Neutrophil (primary cell): ENCODE data around the gene SLC2A9.
A peak's percentile ranks its signal among the peaks of the same experiment; 100 is the strongest.

Experiments
- H3K27ac ChIP-seq: fragments of 200-600 bp; sonication (generic); 2 replicates; pipeline ENCODE4 v1.5.1; 2016; ENCODE audit warnings: mild to moderate bottlenecking, moderate library complexity
- H3K27me3 ChIP-seq: fragments of 200-600 bp; sonication (generic); 2 replicates; pipeline ENCODE4 v1.6.0; 2016; ENCODE audit warnings: mild to moderate bottlenecking
- H3K36me3 ChIP-seq: fragments of 200-600 bp; sonication (generic); 2 replicates; pipeline ENCODE4 v1.5.1; 2017
- H3K4me1 ChIP-seq, 2 experiments: fragments of 200-600 bp in 1 of 2; sonication (generic) in 1 of 2; 1 replicate in 1 of 2; 2 replicates in 1 of 2; pipeline versions ENCODE4 v1.5.1 to v1.6.1; 2013 to 2016; ENCODE audit warnings: low read depth in 1 of 2, low read length in 1 of 2, mild to moderate bottlenecking in 1 of 2, moderate library complexity in 1 of 2; ENCODE audit not compliant: control insufficient read depth in 1 of 2, insufficient read depth in 1 of 2
- H3K4me3 ChIP-seq, 2 experiments: fragments of 200-600 bp in 1 of 2; sonication (generic) in 1 of 2; 1 replicate in 1 of 2; 2 replicates in 1 of 2; pipeline ENCODE4 v1.5.1; 2013 to 2016; ENCODE audit warnings: low read depth in 1 of 2, low read length in 1 of 2, mild to moderate bottlenecking in 1 of 2, moderate library complexity in 1 of 2
- H3K9me3 ChIP-seq: fragments of 200-600 bp; sonication (generic); 2 replicates; pipeline ENCODE4 v1.5.1; 2016
- CTCF ChIP-seq: fragments of 200-600 bp; sonication (generic); IDR thresholded peaks from 2 replicates; pipeline ENCODE4 v1.5.1; 2016; ENCODE audit warnings: antibody characterized with exemption

The SLC2A9 gene

GRCh38 chr4:10020871-10021652 is at the start of gene SLC2A9:
Gene SLC2A9 (minus strand): TSS chr4:10021497. CDS start chr4:10021429, 68 bp downstream.
- no peak within 1 kb of the TSS for H3K4me3 ChIP-seq
- no peak within 1 kb of the TSS for H3K27ac ChIP-seq
- H3K36me3 ChIP-seq = no peaks in the 10 kb centered on the region
- H3K4me1 ChIP-seq = peaks cover 43 to 47% of the 10 kb centered on the region in 2 experiments
- no peaks in the 10 kb centered on the region for H3K9me3 ChIP-seq
- no peak for TF ChIP-seq CTCF
- H3K27me3 ChIP-seq = no peaks in the 10 kb centered on the region

- Histone ChIP-seq H3K4me1 (no peaks in the 10 kb centered on the region), H3K9me3 (peaks cover 5% of the 10 kb centered on the region), H3K36me3 (peaks cover 96% of the 10 kb centered on the region), H3K27me3 (no peaks in the 10 kb centered on the region), H3K27ac (no peak overlapping the region), H3K4me3 (no peak overlapping the region)
- no peak for TF ChIP-seq CTCF
Observed at GRCh38 chr4:10069075-10069642, 47.9 kb upstream of the SLC2A9 start.

- Histone ChIP-seq H3K27me3 (no peaks in the 10 kb centered on the region), H3K36me3 (peaks cover 96% of the 10 kb centered on the region), H3K4me1 (peaks cover 0 to 10% of the 10 kb centered on the region in 2 experiments), H3K4me3 (no peak overlapping the region), H3K27ac (no peak overlapping the region), H3K9me3 (no peaks in the 10 kb centered on the region)
- TF ChIP-seq CTCF = no peak
Observed at GRCh38 chr4:10066670-10067651, 45.7 kb upstream of the SLC2A9 start.

GRCh38 chr4:10066206-10066605 is 44.9 kb upstream of the SLC2A9 start:
- Histone ChIP-seq H3K4me1 (peaks cover 0 to 10% of the 10 kb centered on the region in 2 experiments), H3K4me3 (no peak overlapping the region), H3K27ac (no peak overlapping the region), H3K27me3 (no peaks in the 10 kb centered on the region), H3K36me3 (peaks cover 98% of the 10 kb centered on the region), H3K9me3 (no peaks in the 10 kb centered on the region)
- TF ChIP-seq CTCF = no peak

- Histone ChIP-seq H3K27ac (peak overlapping the region; percentile 26), H3K4me3 (no peak overlapping the region), H3K9me3 (no peaks in the 10 kb centered on the region), H3K4me1 (peaks cover 0 to 10% of the 10 kb centered on the region in 2 experiments), H3K27me3 (no peaks in the 10 kb centered on the region), H3K36me3 (peaks cover 80% of the 10 kb centered on the region)
- TF ChIP-seq CTCF = no peak
Observed at GRCh38 chr4:10063544-10064300, 42.4 kb upstream of the SLC2A9 start.
